Measurements from ENCODE around the gene HDC. TPM values are rescaled to one million over a fixed set of nuclear protein-coding genes. Genes with fewer than 3 reads are reported as not detected.

HDC gene
- total and polyA plus RNA-seq, 2 of the 13 experiments (the other 11 are each of a cell fraction or from before 2014, with no cell fraction given) = not detected

DNA sequence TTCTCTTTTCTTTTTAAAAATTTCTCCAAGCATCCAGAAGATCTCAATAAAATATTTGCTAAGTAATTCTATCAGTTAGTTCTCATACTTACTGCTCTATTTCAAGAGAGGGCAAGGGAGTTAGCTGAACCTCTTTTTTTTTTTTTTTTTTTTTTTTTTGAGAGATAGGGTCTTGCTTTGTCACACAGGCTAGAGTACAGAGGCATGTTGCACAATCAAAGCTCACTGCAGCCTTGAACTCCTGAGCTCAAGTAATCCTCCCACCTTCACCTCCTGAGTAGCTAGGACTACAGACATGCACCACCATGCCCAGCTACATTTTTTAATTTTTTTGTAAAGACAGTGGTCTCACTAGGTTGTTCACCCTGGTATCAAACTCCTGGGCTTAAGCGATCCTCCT is 21.4 kb downstream of the HDC start (continued):
- TF ChIP-seq, protein P1, sequence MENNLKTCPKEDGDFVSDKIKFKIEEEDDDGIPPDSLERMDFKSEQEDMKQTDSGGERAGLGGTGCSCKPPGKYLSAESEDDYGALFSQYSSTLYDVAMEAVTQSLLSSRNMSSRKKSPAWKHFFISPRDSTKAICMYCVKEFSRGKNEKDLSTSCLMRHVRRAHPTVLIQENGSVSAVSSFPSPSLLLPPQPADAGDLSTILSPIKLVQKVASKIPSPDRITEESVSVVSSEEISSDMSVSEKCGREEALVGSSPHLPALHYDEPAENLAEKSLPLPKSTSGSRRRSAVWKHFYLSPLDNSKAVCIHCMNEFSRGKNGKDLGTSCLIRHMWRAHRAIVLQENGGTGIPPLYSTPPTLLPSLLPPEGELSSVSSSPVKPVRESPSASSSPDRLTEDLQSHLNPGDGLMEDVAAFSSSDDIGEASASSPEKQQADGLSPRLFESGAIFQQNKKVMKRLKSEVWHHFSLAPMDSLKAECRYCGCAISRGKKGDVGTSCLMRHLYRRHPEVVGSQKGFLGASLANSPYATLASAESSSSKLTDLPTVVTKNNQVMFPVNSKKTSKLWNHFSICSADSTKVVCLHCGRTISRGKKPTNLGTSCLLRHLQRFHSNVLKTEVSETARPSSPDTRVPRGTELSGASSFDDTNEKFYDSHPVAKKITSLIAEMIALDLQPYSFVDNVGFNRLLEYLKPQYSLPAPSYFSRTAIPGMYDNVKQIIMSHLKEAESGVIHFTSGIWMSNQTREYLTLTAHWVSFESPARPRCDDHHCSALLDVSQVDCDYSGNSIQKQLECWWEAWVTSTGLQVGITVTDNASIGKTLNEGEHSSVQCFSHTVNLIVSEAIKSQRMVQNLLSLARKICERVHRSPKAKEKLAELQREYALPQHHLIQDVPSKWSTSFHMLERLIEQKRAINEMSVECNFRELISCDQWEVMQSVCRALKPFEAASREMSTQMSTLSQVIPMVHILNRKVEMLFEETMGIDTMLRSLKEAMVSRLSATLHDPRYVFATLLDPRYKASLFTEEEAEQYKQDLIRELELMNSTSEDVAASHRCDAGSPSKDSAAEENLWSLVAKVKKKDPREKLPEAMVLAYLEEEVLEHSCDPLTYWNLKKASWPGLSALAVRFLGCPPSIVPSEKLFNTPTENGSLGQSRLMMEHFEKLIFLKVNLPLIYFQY (CRISPR knock-in tag; IDR thresholded peaks at IDR 0.05; ENCODE audit: borderline replicate concordance) = no peak
- TF ChIP-seq CREB1 (IDR thresholded peaks at IDR 0.05) (no peak), CREB1 (CRISPR knock-in tag; IDR thresholded peaks at IDR 0.05) (0 out of 2 replicates have a peak, but pooled peaks have one; percentile 20), ZNF652 (CRISPR knock-in tag; IDR thresholded peaks at IDR 0.05; ENCODE audit: borderline replicate concordance, low read depth) (no peak), NRL (CRISPR knock-in tag; IDR thresholded peaks at IDR 0.05; ENCODE audit: borderline replicate concordance) (no peak), SOX13 (IDR thresholded peaks at IDR 0.05) (no peak), SOX13 (CRISPR knock-in tag; conservative IDR thresholded peaks at IDR 0.05 in 1 of 2, IDR thresholded peaks at IDR 0.05 in 1 of 2) (peak in 1 of 2 experiments; percentile 21; a peak in 1 of 4 replicates), EP300 (IDR thresholded peaks at IDR 0.05; ENCODE audit: low read depth in 2 of 2, low read length in 2 of 2) (0 out of 4 replicates have a peak, but pooled peaks of 1 of the 2 experiments have one; percentile 35), EP300 (CRISPR knock-in tag; IDR thresholded peaks at IDR 0.05; ENCODE audit: borderline replicate concordance) (no peak), TCF7 (IDR thresholded peaks at IDR 0.05; ENCODE audit: low read depth) (no peak), ZNF138 (CRISPR knock-in tag; IDR thresholded peaks at IDR 0.05; ENCODE audit: low read depth) (no peak), CENPBD1 (CRISPR knock-in tag; IDR thresholded peaks at IDR 0.05; ENCODE audit: borderline replicate concordance, low read depth) (no peak), CBX1 (IDR thresholded peaks at IDR 0.05; ENCODE audit: low read depth) (no peak), HDAC2 (CRISPR knock-in tag; IDR thresholded peaks at IDR 0.05) (peak; percentile 33; the same call in 1 of the 2 replicates), CREM (IDR thresholded peaks at IDR 0.05) (peak; percentile 15; the same call in 1 of the 2 replicates), CREM (CRISPR knock-in tag; IDR thresholded peaks at IDR 0.05) (no peak), HDAC6 (IDR thresholded peaks at IDR 0.05; ENCODE audit: low read depth, low read length) (no peak), SYNCRIP (IDR thresholded peaks at IDR 0.05; ENCODE audit: insufficient read depth, low read depth, low read length) (no peak)
- TF ChIP-seq, protein P2, sequence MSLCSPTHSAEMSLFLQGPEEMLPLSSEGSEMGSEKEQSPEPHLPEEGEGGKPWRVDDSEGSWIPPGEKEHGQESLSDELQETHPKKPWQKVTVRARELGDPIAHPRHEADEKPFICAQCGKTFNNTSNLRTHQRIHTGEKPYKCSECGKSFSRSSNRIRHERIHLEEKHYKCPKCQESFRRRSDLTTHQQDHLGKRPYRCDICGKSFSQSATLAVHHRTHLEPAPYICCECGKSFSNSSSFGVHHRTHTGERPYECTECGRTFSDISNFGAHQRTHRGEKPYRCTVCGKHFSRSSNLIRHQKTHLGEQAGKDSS (CRISPR knock-in tag; IDR thresholded peaks at IDR 0.05; ENCODE audit: borderline replicate concordance, low read depth) = no peak
- TF ChIP-seq, protein P3, sequence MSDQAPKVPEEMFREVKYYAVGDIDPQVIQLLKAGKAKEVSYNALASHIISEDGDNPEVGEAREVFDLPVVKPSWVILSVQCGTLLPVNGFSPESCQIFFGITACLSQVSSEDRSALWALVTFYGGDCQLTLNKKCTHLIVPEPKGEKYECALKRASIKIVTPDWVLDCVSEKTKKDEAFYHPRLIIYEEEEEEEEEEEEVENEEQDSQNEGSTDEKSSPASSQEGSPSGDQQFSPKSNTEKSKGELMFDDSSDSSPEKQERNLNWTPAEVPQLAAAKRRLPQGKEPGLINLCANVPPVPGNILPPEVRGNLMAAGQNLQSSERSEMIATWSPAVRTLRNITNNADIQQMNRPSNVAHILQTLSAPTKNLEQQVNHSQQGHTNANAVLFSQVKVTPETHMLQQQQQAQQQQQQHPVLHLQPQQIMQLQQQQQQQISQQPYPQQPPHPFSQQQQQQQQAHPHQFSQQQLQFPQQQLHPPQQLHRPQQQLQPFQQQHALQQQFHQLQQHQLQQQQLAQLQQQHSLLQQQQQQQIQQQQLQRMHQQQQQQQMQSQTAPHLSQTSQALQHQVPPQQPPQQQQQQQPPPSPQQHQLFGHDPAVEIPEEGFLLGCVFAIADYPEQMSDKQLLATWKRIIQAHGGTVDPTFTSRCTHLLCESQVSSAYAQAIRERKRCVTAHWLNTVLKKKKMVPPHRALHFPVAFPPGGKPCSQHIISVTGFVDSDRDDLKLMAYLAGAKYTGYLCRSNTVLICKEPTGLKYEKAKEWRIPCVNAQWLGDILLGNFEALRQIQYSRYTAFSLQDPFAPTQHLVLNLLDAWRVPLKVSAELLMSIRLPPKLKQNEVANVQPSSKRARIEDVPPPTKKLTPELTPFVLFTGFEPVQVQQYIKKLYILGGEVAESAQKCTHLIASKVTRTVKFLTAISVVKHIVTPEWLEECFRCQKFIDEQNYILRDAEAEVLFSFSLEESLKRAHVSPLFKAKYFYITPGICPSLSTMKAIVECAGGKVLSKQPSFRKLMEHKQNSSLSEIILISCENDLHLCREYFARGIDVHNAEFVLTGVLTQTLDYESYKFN (CRISPR knock-in tag; conservative IDR thresholded peaks at IDR 0.05) = 0 out of 2 replicates have a peak, but pooled peaks have one; percentile 17
